PC-3 (cell line): ENCODE measurements around the gene NOA1. TPM values are rescaled to one million over a fixed set of nuclear protein-coding genes. Genes with fewer than 3 reads are reported as not detected.

Source experiments
- ATAC-seq: fragments of 200-7000 bp; cut with Tn5 transposase; 2 replicates; pipeline ENCODE4 v1.9.1; 2020; ENCODE audit warnings: mild to moderate bottlenecking, moderate library complexity
- Bru-seq: library from RNA; stranded (reverse); fragments of 400-500 nt; gene quantifications from one replicate; lab custom pipeline; 2021; lab: Mats Ljungman, UMichigan
- BruChase-seq, 2 experiments: library from RNA; stranded (reverse); fragments of 400-500 nt; gene quantifications; one replicate each; lab custom pipeline; 2021; lab: Mats Ljungman, UMichigan
- BruUV-seq: library from RNA; stranded (reverse); fragments of 400-500 nt; replicated peaks from 2 replicates; lab custom pipeline; 2021; lab: Mats Ljungman, UMichigan
- CTCF ChIA-PET: fragments of 300-600 bp; sonication (Branson Sonifier 250); formaldehyde crosslinking; loops from one replicate; lab custom pipeline; 2022; ENCODE audit warnings: antibody characterized with exemption; lab: Charles Lee
- POLR2A ChIA-PET: fragments of 300-600 bp; sonication (Branson Sonifier 250); formaldehyde crosslinking; loops from one replicate; lab custom pipeline; 2022; ENCODE audit warnings: antibody characterized with exemption; ENCODE audit not compliant: unreplicated experiment; lab: Charles Lee
- DNase-seq: peaks from one replicate; pipeline ENCODE4 v3.0.0-alpha.2; 2015
- H2AFZ ChIP-seq: fragments of 300-600 bp; sonication (generic); 2 replicates; pipeline ENCODE4 v1.6.0; 2016; ENCODE audit warnings: antibody characterized with exemption, low read length
- H3F3A ChIP-seq: fragments of 300-600 bp; sonication (generic); one replicate; pipeline ENCODE4 v1.6.0; 2017; ENCODE audit warnings: antibody characterized with exemption, low read length, control low read depth, mild to moderate bottlenecking; ENCODE audit not compliant: unreplicated experiment
- H3K27ac ChIP-seq: fragments of 300-600 bp; sonication (generic); 2 replicates; pipeline ENCODE4 v1.5.1; 2016; ENCODE audit warnings: mild to moderate bottlenecking, low read length
- H3K27me3 ChIP-seq: fragments of 300-600 bp; sonication (generic); 2 replicates; pipeline ENCODE4 v1.6.1; 2016; ENCODE audit warnings: low read length, mixed read lengths
- H3K36me3 ChIP-seq: fragments of 300-600 bp; sonication (generic); 2 replicates; pipeline ENCODE4 v1.6.1; 2016; ENCODE audit warnings: low read depth, mixed run types, low read length, mixed read lengths
- H3K4me1 ChIP-seq: fragments of 300-600 bp; sonication (generic); 2 replicates; pipeline ENCODE4 v1.5.1; 2016; ENCODE audit warnings: low read length; ENCODE audit not compliant: insufficient read depth
- H3K4me2 ChIP-seq: fragments of 300-600 bp; sonication (generic); 2 replicates; pipeline ENCODE4 v1.6.0; 2016; ENCODE audit warnings: low read length
- H3K4me3 ChIP-seq: fragments of 300-600 bp; sonication (generic); 2 replicates; pipeline ENCODE4 v1.5.1; 2016; ENCODE audit warnings: mild to moderate bottlenecking, low read length, mixed read lengths
- H3K79me2 ChIP-seq: fragments of 300-600 bp; sonication (generic); 2 replicates; pipeline ENCODE4 v1.6.1; 2017; ENCODE audit warnings: low read length, mixed read lengths
- H3K9ac ChIP-seq: fragments of 300-600 bp; sonication (generic); 2 replicates; pipeline ENCODE4 v1.6.0; 2016; ENCODE audit warnings: mild to moderate bottlenecking, low read length
- H3K9me2 ChIP-seq: fragments of 300-600 bp; sonication (generic); replicated peaks from 2 replicates; pipeline ENCODE4 v1.6.1; 2016; ENCODE audit warnings: mixed run types, low read length, mixed read lengths
- H3K9me3 ChIP-seq: fragments of 300-600 bp; sonication (generic); 2 replicates; pipeline ENCODE4 v1.6.1; 2016; ENCODE audit warnings: low read length, mixed read lengths
- H4K20me1 ChIP-seq: fragments of 300-600 bp; sonication (generic); 2 replicates; pipeline ENCODE4 v1.6.1; 2016; ENCODE audit warnings: low read length, mixed read lengths
- EZH2 ChIP-seq: fragments of 300-600 bp; sonication (generic); IDR thresholded peaks from one replicate; pipeline ENCODE4 v1.6.1; 2017; ENCODE audit warnings: antibody characterized with exemption, mild to moderate bottlenecking, low read length; ENCODE audit not compliant: unreplicated experiment
- EZH2phosphoT487 ChIP-seq: fragments of 300-600 bp; sonication (generic); IDR thresholded peaks from 2 replicates; pipeline ENCODE4 v1.6.1; 2018; ENCODE audit warnings: mild to moderate bottlenecking, antibody characterized with exemption, low read length, borderline replicate concordance
- intact Hi-C: fragments of 100-400 bp; cut with micrococcal nuclease; formaldehyde crosslinking; loops from 2 replicates; pipeline ENCODE4 v1.9.0; 2023
- long read RNA-seq: library from polyadenylated mRNA; unstranded; transcript quantifications from one replicate; pipeline ENCODE4 v2.0.0, GENCODE V29; 2021; ENCODE audit not compliant: unreplicated experiment
- total RNA-seq: library from RNA; depleted of rRNA; stranded (reverse); fragments of >200 nt; gene quantifications from 2 replicates; pipeline ENCODE4 v1.2.3, GENCODE V29; 2014; rRNA removed
- TF ChIP-seq, protein P1 (sequence below): fragments of 300-600 bp; sonication (generic); conservative IDR thresholded peaks from 2 replicates; pipeline ENCODE4 v1.5.1; 2017; ENCODE audit warnings: antibody characterized with exemption, low read depth, mild to moderate bottlenecking, low read length

The NOA1 gene
- total RNA-seq (33.1 and 37.7 TPM in 2 replicates), Bru-seq, nascent RNA (percentile 89 among the genes with signal in this experiment), BruChase-seq, experiment 1, labeled RNA remaining after a 6-hour chase (percentile 84 among the genes with signal in this experiment), BruChase-seq, experiment 2, labeled RNA remaining after a 2-hour chase (percentile 81 among the genes with signal in this experiment)
- long read RNA-seq, transcript NOA1-201 (7 exons, 3,415 nt), result major isoform, 181 of 203 reads
- long read RNA-seq, partial matches to known transcripts, result 12 of 203 reads
- long read RNA-seq, other reads (novel, unspliced or antisense), result 10 of 203 reads

- Histone ChIP-seq H3K36me3 (peaks cover 31% of the 10 kb centered on the region), H4K20me1 (peaks cover 45% of the 10 kb centered on the region), H3K4me2 (peak within 1 kb of the TSS; percentile 97), H2AFZ (peak within 1 kb of the TSS; percentile 91), H3K9me2 (no peaks in the 10 kb centered on the region), H3K27ac (peak within 1 kb of the TSS; percentile 79), H3K4me3 (peak within 1 kb of the TSS; percentile 98), H3K9ac (peak within 1 kb of the TSS; percentile 97), H3F3A (no peaks in the 10 kb centered on the region), H3K79me2 (peaks cover 89% of the 10 kb centered on the region), H3K4me1 (peaks cover 31% of the 10 kb centered on the region), H3K27me3 (no peaks in the 10 kb centered on the region), H3K9me3 (peaks cover 11% of the 10 kb centered on the region; the same call in 1 of the 2 replicates)
- CTCF ChIA-PET, result interaction anchor here (0.6 kb wide), 2 partner anchors 18 to 30 kb away, joined by 4 to 6 read pairs; no protein-coding TSS in a partner anchor
- intact Hi-C loops, result loop anchor here (2.0 to 5.0 kb wide), 3 partner anchors 17 to 540 kb away; partner anchors contain the start of genes PAICS and PPAT
- no TSS peak for BruUV-seq
- DNase-seq (peak; percentile 99), ATAC-seq (peak; percentile 68)
- POLR2A ChIA-PET, result interaction anchor here (0.5 to 0.8 kb wide), 8 partner anchors 45 to 1666 kb away, joined by 3 to 21 read pairs (median 4); no protein-coding TSS in a partner anchor
- TF ChIP-seq EZH2phosphoT487 (no peak), EZH2 (no peak)
- TF ChIP-seq, protein P1, sequence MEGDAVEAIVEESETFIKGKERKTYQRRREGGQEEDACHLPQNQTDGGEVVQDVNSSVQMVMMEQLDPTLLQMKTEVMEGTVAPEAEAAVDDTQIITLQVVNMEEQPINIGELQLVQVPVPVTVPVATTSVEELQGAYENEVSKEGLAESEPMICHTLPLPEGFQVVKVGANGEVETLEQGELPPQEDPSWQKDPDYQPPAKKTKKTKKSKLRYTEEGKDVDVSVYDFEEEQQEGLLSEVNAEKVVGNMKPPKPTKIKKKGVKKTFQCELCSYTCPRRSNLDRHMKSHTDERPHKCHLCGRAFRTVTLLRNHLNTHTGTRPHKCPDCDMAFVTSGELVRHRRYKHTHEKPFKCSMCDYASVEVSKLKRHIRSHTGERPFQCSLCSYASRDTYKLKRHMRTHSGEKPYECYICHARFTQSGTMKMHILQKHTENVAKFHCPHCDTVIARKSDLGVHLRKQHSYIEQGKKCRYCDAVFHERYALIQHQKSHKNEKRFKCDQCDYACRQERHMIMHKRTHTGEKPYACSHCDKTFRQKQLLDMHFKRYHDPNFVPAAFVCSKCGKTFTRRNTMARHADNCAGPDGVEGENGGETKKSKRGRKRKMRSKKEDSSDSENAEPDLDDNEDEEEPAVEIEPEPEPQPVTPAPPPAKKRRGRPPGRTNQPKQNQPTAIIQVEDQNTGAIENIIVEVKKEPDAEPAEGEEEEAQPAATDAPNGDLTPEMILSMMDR, result no peak
Measured at GRCh38 chr4:56977321-56978012, at the start of gene NOA1. Gene NOA1 (minus strand): TSS chr4:56977606. CDS start chr4:56977585, 21 bp downstream.

DNA sequence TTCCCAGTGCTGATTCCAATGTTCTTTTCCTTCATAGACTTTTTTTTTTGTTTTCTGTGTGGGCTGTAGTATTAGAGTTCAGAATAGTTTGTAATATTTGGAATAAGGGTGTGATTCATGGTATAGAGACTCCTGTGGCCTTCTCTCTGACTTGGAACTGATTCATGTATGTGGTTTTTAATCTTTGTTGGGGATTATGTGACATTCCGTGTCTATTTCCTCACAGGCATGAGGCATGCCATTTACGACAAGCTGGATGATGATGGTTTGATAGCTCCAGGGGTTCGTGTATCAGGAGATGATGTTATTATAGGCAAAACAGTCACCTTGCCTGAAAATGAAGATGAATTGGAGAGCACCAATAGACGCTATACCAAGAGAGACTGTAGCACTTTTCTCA is 45.7 kb upstream of the NOA1 start:
- POLR2A ChIA-PET, result no interaction called here

More for the DNA sequence above, 45.7 kb upstream of the NOA1 start:
- TF ChIP-seq, protein P1, result no peak
- TF ChIP-seq EZH2phosphoT487, result no peak
- Histone ChIP-seq H3K9ac (peak overlapping the region; percentile 54), H3K9me2 (no peaks in the 10 kb centered on the region), H3K9me3 (no peaks in the 10 kb centered on the region), H3K4me1 (peaks cover 61% of the 10 kb centered on the region), H3F3A (peaks cover 4% of the 10 kb centered on the region), H3K4me2 (peak overlapping the region; percentile 58), H3K27ac (peak overlapping the region; percentile 86), H4K20me1 (no peaks in the 10 kb centered on the region), H3K27me3 (no peaks in the 10 kb centered on the region), H3K36me3 (peaks cover 67% of the 10 kb centered on the region), H3K79me2 (peaks cover 22% of the 10 kb centered on the region), H2AFZ (no peak overlapping the region), H3K4me3 (no peak overlapping the region; the same call in 1 of the 2 replicates)
- DNase-seq (peak; percentile 99), ATAC-seq (peak; percentile 73)
- intact Hi-C loops, result loop anchor here (2.0 to 5.0 kb wide), 3 partner anchors 42 to 139 kb away; partner anchors contain the start of gene NOA1
- no TSS peak for BruUV-seq
- CTCF ChIA-PET, result no interaction called here
